HG03175 (cell line): ENCODE measurements around the gene UBE3C.
A peak's percentile ranks its signal among the peaks of the same experiment; 100 is the strongest.
"Not testable (repeated sequence)": the region's sequence is repeated elsewhere in the genome, so short reads cannot be mapped to it uniquely, and the experiment has no call there.

Experiments used
- ATAC-seq: cut with Tn5 transposase; IDR thresholded peaks from one replicate; pipeline ENCODE4 v1.9.1; 2021; ENCODE audit warnings: mild to moderate bottlenecking, moderate library complexity; ENCODE audit not compliant: unreplicated experiment

The UBE3C gene

GRCh38 chr7:157129907-157130460 lies 8.7 kb upstream of the UBE3C start:
- no peak for ATAC-seq

GRCh38 chr7:157130849-157131248 lies 7.9 kb upstream of the UBE3C start:
- ATAC-seq: not testable (repeated sequence)

- no peak for ATAC-seq
Measured at GRCh38 chr7:157132796-157133195, 5.9 kb upstream of the UBE3C start.

GRCh38 chr7:157133304-157133703 lies 5.4 kb upstream of the UBE3C start:
- no peak for ATAC-seq

GRCh38 chr7:157136372-157136771 lies 2.4 kb upstream of the UBE3C start:
- ATAC-seq: no peak

- no peak for ATAC-seq
Measured at GRCh38 chr7:157138101-157138423, 664 bp upstream of the UBE3C start.

GRCh38 chr7:157139111-157139809 lies 534 bp downstream of the UBE3C start:
- ATAC-seq: peak; percentile 54

GRCh38 chr7:157139810-157140510 lies 1.2 kb downstream of the UBE3C start:
- no peak for ATAC-seq

- ATAC-seq: no peak
Measured at GRCh38 chr7:157140511-157140905, 1.8 kb downstream of the UBE3C start.

GRCh38 chr7:157141525-157142060 lies 2.9 kb downstream of the UBE3C start:
- no peak for ATAC-seq

GRCh38 chr7:157143788-157144187 lies 5.1 kb downstream of the UBE3C start:
- no peak for ATAC-seq

- no peak for ATAC-seq
Measured at GRCh38 chr7:157149317-157149716, 10.6 kb downstream of the UBE3C start.

GRCh38 chr7:157150882-157151281 lies 12.2 kb downstream of the UBE3C start:
- no peak for ATAC-seq

- ATAC-seq: no peak
Measured at GRCh38 chr7:157151626-157152339, 13.1 kb downstream of the UBE3C start.

- ATAC-seq: no peak
Measured at GRCh38 chr7:157152391-157152937, 13.7 kb downstream of the UBE3C start.

- no peak for ATAC-seq
Measured at GRCh38 chr7:157153260-157153659, 14.5 kb downstream of the UBE3C start.

GRCh38 chr7:157155959-157156358 lies 17.2 kb downstream of the UBE3C start:
- no peak for ATAC-seq

GRCh38 chr7:157158400-157158799 lies 19.7 kb downstream of the UBE3C start:
- no peak for ATAC-seq

GRCh38 chr7:157159537-157159936 lies 20.8 kb downstream of the UBE3C start:
- not testable (repeated sequence) for ATAC-seq

GRCh38 chr7:157160433-157160832 lies 21.7 kb downstream of the UBE3C start:
- ATAC-seq: no peak

- ATAC-seq: no peak
Measured at GRCh38 chr7:157165987-157166386, 27.3 kb downstream of the UBE3C start.
